ENCODE data around the gene JADE1. TPM values are rescaled to one million over a fixed set of nuclear protein-coding genes. Genes with fewer than 3 reads are reported as not detected.

JADE1 gene
- total RNA-seq, 1 experiment from 2014 or later: 192 TPM

DNA sequence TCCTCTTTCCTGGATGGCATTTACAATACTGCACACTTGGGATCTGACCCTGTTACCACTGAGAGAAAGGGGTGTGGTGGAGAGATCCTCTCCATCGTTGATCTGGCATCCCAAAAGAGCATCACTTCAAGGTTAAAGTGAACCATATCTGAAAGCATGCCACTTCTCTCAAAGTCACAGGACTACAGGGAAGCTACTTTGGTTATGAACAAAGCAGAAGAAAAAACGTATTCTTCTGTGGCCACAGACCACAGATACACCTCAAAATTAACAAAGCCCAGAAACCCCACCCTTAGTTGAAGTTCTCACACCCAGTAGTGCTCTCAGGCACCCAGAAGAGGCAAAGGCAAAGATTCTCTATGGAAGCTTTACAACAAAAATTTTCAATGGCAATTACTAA, 108.3 kb downstream of the JADE1 start:
- Histone ChIP-seq H2AK5ac (ENCODE audit: insufficient read length, low read length) (no peak overlapping the region), H3K79me2 (ENCODE audit: insufficient read depth, low read length) (no peaks in the 10 kb centered on the region), H4K5ac (ENCODE audit: insufficient read length, low read depth, low read length) (no peak overlapping the region), H3K14ac (ENCODE audit: insufficient read depth, low read length) (no peak overlapping the region), H3K27me3 (ENCODE audit: insufficient read depth, low read length) (no peaks in the 10 kb centered on the region), H3K23me2 (ENCODE audit: insufficient read length, low read depth, low read length, poor library complexity, severe bottlenecking) (no peaks in the 10 kb centered on the region), H4K91ac (ENCODE audit: insufficient read length, low read depth, low read length) (no peak overlapping the region), H3K56ac (ENCODE audit: insufficient read length, low read depth, low read length) (no peak overlapping the region), H2BK120ac (ENCODE audit: low read depth, low read length, poor library complexity, severe bottlenecking) (no peak overlapping the region), H3K4me1 (ENCODE audit: insufficient read depth, low read length) (no peaks in the 10 kb centered on the region), H3T11ph (ENCODE audit: low read length) (no peak overlapping the region), H2BK12ac (ENCODE audit: insufficient read length, low read depth, low read length) (no peak overlapping the region), H3K23ac (ENCODE audit: insufficient read length, low read depth, low read length) (no peak overlapping the region), H3K9ac (ENCODE audit: extremely low read depth, insufficient read length, low read length) (no peak overlapping the region), H3K4ac (ENCODE audit: low read depth, low read length) (no peak overlapping the region), H4K8ac (replicated peaks; ENCODE audit: insufficient read length, low read depth, low read length) (no peak overlapping the region), H2BK15ac (ENCODE audit: low read depth, low read length) (no peak overlapping the region), H3K18ac (ENCODE audit: insufficient read length, low read depth, low read length) (no peak overlapping the region), H2BK5ac (ENCODE audit: insufficient read length, low read length) (no peak overlapping the region), H3K9me3 (ENCODE audit: control insufficient read depth, low read depth, low read length) (no peaks in the 10 kb centered on the region), H3K79me1 (ENCODE audit: insufficient read depth, low read depth, low read length, poor library complexity, severe bottlenecking) (no peaks in the 10 kb centered on the region), H4K20me1 (ENCODE audit: control insufficient read depth, insufficient read depth, insufficient read length) (no peaks in the 10 kb centered on the region), H3K27ac (ENCODE audit: insufficient read length, low read depth, low read length) (no peak overlapping the region), H2BK20ac (ENCODE audit: low read depth, low read length, poor library complexity, severe bottlenecking) (no peak overlapping the region), H2AFZ (ENCODE audit: low read length) (no peak overlapping the region), H3K4me2 (ENCODE audit: insufficient read depth, insufficient read length, low read length) (no peak overlapping the region)
- Mint-ChIP-seq H3K36me3 (ENCODE audit: insufficient read depth in 1 of 3, low read depth in 3 of 3) (no peaks in the 10 kb centered on the region), H3K4me1 (no peaks in the 10 kb centered on the region), H3K4me3 (no peak overlapping the region), H3K27ac (no peak overlapping the region), H3K27me3 (ENCODE audit: low read depth) (no peaks in the 10 kb centered on the region), H3K9me3 (no peaks in the 10 kb centered on the region)
- TF ChIP-seq, protein P1, sequence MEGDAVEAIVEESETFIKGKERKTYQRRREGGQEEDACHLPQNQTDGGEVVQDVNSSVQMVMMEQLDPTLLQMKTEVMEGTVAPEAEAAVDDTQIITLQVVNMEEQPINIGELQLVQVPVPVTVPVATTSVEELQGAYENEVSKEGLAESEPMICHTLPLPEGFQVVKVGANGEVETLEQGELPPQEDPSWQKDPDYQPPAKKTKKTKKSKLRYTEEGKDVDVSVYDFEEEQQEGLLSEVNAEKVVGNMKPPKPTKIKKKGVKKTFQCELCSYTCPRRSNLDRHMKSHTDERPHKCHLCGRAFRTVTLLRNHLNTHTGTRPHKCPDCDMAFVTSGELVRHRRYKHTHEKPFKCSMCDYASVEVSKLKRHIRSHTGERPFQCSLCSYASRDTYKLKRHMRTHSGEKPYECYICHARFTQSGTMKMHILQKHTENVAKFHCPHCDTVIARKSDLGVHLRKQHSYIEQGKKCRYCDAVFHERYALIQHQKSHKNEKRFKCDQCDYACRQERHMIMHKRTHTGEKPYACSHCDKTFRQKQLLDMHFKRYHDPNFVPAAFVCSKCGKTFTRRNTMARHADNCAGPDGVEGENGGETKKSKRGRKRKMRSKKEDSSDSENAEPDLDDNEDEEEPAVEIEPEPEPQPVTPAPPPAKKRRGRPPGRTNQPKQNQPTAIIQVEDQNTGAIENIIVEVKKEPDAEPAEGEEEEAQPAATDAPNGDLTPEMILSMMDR (conservative IDR thresholded peaks at IDR 0.05): no peak
- WGBS (ENCODE audit: extremely low coverage, insufficient read length, low lambda C conversion rate): no CpG with 5 or more reads among the region's 2 CpGs
- DNase-seq: no peak

Measured in H9 (cell line).